GM18870 (cell line): ENCODE data around the gene HNRNPAB.

ENCODE experiments used
- ATAC-seq: cut with Tn5 transposase; IDR thresholded peaks from one replicate; pipeline ENCODE4 v1.9.1; 2021; ENCODE audit warnings: moderate library complexity; ENCODE audit not compliant: unreplicated experiment

The HNRNPAB gene

DNA sequence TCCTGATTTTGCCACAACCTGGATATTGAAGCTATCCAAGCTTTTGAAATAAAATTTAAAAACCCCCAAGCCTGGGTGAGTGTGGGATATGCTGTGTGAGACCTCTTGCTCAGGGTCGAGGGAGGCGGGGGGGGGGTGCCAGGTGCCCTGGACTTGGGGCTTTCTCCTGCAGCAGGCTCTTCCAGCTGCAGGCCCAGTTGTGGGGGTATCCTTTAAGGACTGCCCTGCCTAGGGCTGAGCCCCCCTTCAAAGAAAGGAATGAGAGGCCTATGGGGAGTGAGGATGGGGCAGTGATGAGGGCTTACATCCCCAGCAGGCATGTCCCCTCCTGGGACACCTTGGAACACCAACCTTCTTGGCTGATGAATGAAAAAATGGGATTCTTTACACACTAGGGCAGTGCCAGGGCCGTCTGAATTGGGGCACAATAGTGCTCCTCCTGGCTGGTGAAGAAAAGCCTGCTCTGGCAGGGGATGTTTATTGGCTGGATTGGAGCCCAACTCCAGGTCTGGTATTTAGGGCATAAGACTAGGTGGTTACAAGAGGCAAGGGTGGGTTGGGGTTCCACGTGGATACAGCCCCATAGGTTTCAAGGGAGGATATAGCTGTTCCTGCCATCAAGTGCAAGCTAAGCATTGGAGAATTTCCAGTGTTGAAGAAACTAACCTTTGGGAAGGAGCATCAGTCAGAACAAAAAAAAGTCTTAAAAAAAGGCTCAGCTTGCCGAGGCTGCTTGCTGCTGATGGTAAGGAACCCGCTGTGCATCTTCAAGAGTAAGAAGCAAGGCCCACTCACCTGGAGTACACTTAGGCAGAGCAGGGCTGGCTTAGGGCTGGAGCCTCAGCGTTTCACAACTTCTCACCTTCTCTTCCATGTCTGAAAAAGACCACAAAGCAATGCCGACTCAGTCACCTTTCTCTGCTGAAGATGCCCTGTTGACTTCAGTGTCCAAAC is 7.0 kb downstream of the HNRNPAB start:
- ATAC-seq: no peak

DNA sequence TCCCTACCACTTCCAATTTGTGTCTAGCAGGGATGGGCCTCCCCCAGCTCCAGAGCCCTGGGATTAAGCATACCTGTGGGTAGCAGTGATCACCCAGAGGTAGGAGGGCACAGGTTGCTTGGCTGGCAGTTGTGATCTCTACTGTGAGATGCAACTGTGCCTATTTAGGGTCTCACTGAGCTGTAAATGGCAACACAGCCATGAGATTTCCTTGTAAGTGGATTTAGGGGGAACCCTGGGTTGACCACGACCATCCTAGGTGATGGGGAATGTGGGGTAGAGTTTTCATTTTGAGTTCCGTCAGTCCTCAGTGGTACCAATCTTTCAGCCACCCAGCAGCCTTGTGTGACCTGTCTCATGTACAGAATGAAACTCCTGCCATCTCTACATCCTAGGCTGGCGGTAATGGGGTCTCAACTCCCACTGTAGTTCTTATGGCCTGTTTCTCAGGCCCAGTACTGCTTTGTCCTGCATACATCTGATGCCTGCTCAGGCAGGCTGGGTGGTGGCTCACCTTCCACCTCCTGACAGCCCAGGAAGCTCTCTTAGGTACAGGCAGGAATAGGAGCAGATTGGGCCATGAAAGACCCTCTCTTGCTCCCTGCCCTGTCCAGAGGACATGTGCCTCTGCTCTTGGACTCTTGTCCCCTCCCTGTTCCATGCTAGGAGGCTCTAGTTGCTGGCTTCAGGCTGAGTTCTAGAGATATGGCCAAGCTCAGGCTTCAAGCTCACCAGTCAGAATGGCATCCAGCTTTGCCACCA is 8.1 kb downstream of the HNRNPAB start:
- ATAC-seq: no peak

DNA sequence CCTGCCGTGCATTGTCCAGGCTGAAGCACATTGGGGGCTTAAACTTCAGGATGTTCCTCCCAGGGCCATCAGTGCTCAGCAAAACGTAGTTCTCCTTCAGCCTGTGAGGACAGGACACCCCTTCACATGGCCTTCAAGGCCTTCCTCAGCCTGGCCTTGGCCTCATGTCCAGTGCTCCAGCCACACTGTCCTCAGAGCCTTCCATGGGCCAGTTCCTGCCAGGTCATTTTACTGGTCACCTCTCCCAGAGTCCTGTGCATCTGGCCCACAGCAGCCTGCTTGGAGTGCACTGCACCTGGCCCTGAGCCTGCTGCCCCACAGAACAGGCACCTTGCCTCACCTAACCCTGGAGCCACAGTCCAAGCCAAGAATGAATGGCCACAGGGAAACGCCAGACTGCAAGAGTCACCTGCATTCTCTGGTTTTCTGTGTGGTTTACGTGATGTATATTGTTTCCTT is 8.7 kb downstream of the HNRNPAB start:
- no peak for ATAC-seq

DNA sequence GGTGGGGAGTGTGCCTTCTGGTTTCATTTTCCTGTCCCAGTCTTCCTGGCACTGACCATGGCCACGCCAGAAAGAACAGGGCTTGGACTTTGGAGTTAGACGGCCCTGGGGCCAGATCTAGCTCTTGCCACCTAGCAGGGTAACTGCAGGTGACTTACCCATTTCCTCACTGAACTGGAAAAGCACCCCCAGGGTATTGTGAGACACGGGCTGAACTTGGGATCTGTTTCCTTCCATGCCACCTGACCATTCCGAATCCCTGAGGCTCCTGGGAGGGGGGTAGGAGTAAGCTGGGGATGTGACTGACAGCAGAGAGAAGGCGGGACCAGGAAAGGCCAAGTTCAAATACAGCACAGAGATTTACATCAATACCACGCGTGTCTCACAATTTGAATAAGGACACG is 9.4 kb downstream of the HNRNPAB start:
- ATAC-seq: no peak

DNA sequence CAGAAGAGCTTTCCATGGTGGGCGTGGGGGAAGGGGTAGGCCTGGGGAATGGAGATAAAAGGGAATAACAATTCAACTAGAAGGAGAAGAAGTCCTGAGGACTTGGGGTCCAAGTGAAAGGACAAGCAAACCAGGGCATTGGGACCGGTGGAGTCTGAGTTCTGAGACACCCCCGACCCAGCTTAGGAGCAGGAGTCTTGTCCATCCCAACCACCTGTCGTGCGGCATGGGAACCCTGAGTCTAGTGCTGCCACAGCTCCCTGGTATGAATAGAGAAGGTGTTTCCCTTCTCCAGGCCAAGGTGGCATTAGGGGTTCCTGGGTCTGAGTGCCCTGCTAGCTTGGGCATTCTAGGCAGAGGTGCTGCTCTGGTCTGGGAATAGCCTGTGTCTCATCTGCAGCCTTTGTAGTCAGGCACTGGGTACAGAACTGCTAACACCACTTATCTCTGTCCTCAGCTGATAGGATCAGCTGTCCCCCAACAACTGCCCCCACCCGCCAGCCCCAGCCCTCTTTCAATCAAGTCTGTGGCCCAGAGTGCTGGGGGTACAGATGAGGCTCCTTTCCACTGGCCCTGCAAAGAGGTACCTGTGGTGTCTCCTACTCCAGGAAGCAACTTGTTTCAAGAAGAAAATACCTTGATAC is 9.9 kb downstream of the HNRNPAB start:
- no peak for ATAC-seq

DNA sequence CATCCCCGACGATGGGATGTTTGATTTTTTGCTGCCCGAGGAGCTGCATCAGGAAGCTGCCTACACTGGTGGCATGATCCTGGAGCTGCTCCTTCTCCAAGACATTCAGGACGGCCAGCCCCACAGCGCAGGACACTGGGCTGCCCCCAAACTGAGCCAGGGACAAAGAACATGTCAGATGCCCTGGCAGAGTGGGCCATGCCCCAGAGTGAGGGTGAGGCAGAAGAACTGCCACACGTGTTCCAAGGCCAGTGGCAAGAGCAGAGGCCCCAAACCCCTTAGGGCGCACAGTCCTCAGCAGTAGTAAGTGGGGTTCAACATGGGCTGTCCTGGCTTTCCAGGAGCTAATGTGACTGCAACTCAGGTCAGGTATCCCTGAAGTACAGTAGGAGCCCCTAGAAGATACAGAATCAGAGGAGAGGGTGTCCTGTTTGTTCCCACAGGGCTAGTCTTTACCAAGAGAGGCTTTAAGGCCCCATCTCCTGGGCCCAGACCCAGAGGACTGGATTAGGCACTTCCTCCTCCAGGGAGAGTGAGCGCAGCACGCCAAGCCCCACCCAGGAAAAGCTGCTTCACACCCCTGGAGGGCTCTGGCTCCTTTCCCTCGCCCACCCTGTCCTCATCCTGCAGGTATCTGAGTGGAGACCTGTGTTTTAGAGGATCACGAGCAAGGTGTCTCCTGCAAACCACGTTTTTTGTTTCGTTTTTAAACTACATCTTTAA is 11.1 kb downstream of the HNRNPAB start:
- ATAC-seq: no peak

DNA sequence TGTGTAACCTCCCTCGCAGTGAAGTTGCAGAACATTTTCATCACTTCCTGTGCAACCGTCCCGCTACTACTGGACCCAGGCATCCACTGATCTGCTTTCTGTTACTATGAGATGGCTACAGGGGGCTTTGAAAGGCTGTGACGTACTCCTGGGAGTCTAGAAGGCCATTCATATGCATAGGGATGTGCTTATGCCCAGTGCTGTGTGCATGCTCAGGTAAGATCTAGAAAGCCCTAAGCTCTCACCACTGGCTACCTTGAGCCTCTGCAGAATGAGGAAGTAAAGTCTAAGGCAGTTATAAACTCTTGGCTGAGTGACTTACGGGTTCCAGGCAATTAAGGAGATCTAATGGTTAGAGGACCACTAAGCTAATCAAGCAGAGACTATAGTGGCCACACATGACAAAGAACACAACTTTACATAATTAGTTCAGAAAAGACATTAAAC is 11.8 kb downstream of the HNRNPAB start:
- ATAC-seq: no peak

DNA sequence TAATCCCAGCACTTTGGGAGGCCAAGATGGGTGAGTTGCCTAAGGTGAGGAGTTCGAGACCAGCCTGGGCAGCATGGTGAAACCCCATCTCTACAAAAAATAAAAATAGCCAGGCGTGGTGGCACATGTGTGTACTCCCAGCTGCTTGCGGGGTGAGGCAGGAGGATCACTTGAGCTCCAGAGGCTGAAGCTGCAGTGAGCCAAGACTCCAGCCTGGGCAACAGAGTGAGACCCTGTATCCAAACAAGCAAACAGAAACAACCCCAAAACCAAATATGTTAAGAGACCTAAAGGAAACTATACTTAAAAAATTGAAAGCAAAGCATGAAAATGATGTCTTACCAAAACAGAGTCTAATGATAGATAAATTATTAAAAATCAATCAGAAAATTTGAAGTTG is 12.4 kb downstream of the HNRNPAB start:
- ATAC-seq: no peak

DNA sequence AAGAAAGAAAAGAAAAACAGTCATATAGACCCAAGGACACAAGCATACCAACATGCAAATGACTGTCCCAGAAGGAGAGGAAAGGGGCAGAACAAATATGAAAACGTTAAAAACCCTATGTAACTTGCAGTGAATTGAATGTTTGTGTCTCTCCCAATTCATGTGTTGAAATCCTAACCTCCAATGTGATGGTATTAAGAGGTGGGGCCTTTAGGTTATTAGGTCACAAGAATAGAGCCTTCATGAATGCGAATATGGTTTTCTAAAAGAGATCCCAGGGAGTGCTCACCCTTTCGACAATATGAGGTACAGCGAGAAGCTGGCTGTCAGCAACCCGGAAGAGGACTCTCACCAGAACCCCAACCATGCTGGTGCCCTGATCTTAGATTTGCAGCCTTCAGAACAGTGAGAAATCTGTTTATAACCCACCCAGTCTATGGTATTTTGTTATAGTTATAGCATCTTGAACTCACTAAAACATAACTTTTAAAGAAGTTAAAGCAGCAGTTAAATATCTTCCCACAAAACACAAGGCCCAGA is 14.0 kb downstream of the HNRNPAB start:
- ATAC-seq: no peak

DNA sequence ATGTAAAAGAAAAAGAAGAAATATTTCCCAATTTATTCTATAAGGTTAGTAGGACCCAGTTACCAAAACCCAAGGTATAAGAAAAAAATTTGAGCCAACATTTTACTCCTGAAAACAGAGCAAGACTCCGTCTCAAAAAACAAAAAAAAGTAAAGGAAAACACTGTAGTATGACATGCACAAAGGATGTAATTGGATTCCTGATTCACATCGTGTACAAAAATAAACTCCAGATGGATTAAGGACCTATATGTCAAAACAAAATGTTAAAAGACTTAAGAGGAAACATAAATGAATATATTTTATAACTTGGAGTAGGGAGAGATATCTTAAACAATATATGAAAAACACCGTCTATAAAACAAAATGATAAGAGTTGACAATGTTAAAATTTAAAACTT is 14.5 kb downstream of the HNRNPAB start:
- ATAC-seq: no peak

DNA sequence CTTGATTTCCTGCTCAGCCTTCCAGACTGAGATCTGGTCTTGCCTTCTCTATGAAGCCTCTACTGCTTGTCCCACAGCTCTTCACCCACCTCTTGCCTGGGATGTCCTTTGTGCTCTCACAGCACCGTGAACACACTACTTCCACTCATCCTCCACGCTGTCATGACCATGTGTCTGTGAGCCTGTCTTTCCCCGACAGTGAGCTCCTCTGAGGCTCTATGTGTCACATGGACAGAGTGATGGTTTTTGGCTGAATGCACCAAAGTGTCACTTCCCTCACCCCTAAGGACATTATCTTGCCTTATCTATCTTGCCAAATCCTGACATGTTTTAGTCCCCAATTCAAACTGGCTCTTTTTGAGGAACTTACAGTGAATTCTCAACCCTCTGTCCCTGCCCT is 16.9 kb downstream of the HNRNPAB start:
- ATAC-seq: no peak

DNA sequence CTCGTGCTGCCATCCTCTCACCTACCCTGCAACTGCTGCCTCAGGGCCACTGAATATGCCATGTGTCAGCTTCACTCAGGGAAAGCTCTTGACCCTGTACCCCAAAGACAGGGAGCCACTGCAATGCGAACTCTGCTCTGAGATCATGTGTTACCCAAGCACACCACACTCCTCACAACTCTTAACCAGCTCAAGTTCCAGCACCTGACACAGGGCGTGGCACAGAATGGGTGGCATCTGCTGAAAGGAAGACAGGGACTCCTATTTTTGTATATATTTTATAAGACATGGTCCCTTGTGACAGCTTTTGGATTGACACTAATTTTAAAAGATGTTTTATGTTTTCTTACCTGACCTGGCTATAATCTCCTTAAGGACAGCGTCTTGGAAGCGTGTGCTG is 17.5 kb downstream of the HNRNPAB start:
- ATAC-seq: no peak

DNA sequence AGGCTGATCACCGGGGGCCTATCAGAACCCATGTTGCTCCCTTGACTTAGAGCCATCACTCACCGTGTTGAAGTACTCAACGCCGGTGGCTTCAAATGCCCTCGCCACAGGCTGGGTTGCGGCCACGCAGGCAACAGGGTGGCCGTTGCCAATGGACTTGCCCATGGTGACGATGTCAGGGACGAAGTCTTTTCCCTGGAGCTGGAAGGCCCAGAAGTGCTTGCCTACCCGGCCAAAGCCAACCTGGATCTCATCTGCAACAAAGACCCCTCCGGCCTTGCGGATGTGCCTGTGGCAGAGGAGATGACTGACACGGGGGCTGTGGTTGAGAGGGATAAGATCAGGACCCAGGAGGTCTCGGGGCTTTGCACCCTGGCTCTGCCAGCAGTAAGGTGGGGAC is 18.0 kb downstream of the HNRNPAB start:
- ATAC-seq: no peak

DNA sequence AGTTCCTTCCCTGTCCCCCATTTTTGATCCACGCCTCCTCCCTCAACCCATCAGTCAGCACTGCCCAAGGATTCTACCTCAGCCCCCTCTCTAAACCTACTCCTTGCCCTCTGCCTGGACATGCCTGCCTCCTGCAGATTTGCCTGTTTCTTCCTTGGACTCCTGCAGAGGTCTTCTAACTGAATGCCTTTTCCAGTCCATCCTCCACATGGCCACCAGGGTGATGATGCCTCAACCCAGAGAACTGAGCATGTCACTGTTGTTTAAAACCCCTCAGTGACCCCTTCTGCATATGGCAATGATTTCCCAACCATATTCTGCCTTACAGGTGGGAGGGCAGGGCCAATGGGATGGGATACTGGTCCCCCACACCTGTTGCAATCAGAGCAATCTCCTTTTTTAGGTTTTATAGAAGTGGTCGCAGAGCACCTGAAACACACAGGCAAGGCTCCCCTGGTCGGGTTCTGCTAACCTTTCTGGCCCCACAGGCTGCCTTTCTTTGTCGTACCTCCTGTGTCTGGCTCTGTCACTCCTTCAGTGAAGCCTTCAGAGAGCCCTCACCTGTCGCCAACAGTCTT is 19.0 kb downstream of the HNRNPAB start:
- no peak for ATAC-seq

DNA sequence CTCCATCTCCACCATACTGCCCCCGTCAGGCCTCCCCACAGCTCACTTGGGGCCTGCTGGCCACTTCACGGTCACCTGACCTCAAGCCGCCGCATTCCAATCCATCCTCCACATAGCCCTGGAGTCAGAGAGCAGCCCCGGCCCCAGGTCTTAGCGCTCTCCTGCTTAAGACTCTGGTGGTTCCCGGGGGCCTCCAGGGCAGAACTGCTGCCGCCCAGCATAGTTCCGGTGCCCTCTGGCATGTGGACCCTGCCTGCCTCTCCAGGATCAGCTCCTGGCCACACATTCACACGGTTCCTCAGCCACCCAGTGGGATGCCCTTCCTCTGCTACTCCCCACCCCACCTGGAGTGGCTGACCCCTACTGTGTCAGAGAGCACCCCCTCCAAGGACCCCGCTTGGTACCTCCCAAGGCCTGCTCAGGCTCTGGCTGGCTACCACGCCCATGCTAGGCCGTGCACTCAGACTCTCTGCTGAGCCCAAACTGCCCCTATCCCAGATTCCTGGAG is 19.5 kb downstream of the HNRNPAB start:
- no peak for ATAC-seq

DNA sequence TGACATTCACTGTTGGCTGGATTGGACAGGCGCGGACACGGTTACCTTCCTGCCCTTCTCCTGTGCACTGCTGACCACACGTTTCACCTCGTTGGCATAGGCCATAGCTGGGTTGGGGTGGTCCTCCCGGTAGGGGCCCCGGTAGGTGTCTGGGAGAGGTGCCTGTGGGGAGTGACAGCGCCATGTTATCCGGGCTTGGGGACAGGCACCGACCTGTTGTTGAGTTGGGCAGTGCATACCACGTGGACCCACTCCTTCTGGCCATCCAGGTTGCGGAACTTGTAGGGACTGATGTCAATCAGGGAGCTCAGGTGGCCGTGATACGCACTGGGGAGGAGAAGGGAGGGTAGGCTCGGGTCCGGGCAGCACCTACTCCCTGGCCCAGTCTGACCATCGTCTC is 20.1 kb downstream of the HNRNPAB start:
- ATAC-seq: no peak

DNA sequence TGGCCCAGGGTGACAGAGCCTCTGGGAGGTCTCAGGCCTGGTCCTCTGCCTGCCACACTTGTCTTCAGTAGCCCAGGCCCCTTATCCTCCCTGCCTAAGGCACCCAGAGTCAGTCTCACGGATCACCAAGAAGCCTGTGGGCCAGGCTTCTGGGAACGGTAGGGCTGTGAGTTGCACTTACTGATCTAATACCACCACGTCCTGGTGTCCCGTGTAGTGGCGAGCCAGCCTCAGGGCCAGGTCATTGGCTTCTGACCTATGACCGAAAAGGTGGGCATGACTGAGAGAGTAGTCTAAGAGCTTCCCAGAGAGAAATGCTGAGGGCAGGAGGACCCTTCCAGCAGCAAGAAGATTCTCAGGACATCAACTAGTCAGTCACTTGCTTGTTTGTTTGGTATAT is 20.8 kb downstream of the HNRNPAB start:
- ATAC-seq: no peak

DNA sequence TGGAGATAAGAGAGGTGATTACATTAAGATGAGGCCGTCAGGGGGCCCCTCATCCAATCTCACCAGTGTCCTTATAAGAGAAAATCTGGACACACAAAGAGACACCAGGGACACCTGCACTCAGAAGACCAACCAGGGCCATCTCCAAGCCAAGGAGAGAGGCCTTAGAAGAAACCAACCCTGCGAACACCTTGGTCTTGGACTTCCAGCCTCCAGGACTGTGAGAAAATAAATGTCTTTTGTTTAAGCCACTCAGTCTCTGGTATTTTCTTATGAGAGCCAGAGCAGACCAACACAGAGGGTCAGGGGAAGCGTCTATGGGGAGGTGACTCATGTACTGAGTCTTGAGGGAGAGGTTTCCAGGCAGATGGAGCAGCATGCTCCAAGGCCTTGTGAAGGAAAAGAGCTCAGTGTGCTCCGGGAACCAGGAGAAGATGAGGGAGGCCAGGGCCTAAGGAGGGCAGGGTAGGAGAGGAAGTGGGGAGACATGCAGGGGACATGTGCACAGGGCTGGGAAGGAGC is 22.9 kb downstream of the HNRNPAB start:
- no peak for ATAC-seq

DNA sequence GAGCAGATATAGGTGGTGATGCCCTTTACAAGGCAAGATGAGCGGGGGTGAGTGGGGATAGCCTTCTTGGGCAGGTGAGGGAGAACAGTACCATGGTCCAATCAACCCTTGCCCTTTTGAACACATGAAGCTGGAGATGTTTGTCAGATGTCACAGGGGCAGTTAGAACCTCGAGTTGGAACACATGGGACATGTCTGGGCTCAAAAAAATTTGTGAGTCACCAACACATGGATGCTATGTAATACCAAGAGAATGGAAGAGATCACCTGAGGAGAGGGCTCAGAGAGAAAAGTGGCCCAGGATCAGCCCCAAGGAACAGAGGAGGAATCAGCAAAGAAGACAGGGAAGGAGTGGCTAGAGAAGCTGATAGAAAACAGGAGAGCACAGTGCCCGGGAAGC is 23.6 kb downstream of the HNRNPAB start:
- no peak for ATAC-seq

DNA sequence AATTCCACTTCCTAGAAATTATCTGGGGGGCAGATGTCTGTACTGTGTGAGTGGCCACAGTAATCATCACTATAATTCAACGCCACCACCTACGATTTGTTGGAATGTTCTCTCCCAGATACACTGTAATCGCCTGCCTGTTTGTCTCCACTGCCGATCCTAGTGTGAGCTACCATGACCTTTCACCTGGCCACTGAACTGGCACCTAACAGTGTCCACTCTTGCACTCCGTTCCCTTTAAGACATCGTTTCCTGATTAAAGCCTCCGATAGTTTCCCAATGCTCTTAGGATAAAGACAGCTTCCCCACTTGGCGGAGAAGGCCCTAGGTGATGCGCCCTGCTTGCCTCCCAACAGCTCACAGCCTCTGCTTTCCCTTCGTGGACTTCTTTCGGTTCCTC is 24.3 kb downstream of the HNRNPAB start:
- no peak for ATAC-seq
